T-helper 2 cell (primary cell): ENCODE results near the gene DLX4.

Experiments
- DNase-seq, 5 experiments: peaks; one replicate each; pipeline versions ENCODE4 v3.0.0 to v3.0.0-alpha.2; 2012 to 2022
- total RNA-seq, 2 donors: gene quantifications; one replicate each; lab custom pipeline; 2026; lab: John Stamatoyannopoulos, UW

The DLX4 gene
- total RNA-seq, result 0.27 to 0.62 reads per million in 2 donors

GRCh38 chr17:49969134-49969759, at the start of gene DLX4:
Gene DLX4 (plus strand): TSS chr17:49969190. CDS start chr17:49969469, 279 bp downstream.
- peak in 1 of 5 experiments; percentile 51 for DNase-seq

GRCh38 chr17:49920030-49920769, 48.8 kb upstream of the DLX4 start:
- no peak for DNase-seq

- DNase-seq, result no peak
Observed at GRCh38 chr17:49922095-49922494, 46.9 kb upstream of the DLX4 start.

- no peak for DNase-seq
Observed at GRCh38 chr17:49924116-49924515, 44.9 kb upstream of the DLX4 start.

- DNase-seq, result no peak
Observed at GRCh38 chr17:49924589-49924988, 44.4 kb upstream of the DLX4 start.

- no peak for DNase-seq
Observed at GRCh38 chr17:49925921-49926320, 43.1 kb upstream of the DLX4 start.

GRCh38 chr17:49926886-49927285, 42.1 kb upstream of the DLX4 start:
- no peak for DNase-seq

- DNase-seq, result no peak
Observed at GRCh38 chr17:49928126-49928800, 40.7 kb upstream of the DLX4 start.

GRCh38 chr17:49928837-49929475, 40.0 kb upstream of the DLX4 start:
- DNase-seq, result no peak

- no peak for DNase-seq
Observed at GRCh38 chr17:49930880-49931279, 38.1 kb upstream of the DLX4 start.

- no peak for DNase-seq
Observed at GRCh38 chr17:49931416-49932137, 37.4 kb upstream of the DLX4 start.

GRCh38 chr17:49932138-49932723, 36.8 kb upstream of the DLX4 start:
- no peak for DNase-seq

- no peak for DNase-seq
Observed at GRCh38 chr17:49932901-49933300, 36.1 kb upstream of the DLX4 start.

- no peak for DNase-seq
Observed at GRCh38 chr17:49935526-49936210, 33.3 kb upstream of the DLX4 start.

- no peak for DNase-seq
Observed at GRCh38 chr17:49936386-49936785, 32.6 kb upstream of the DLX4 start.

- no peak for DNase-seq
Observed at GRCh38 chr17:49939318-49939717, 29.7 kb upstream of the DLX4 start.

GRCh38 chr17:49941427-49941826, 27.6 kb upstream of the DLX4 start:
- no peak for DNase-seq

- no peak for DNase-seq
Observed at GRCh38 chr17:49942947-49943346, 26.0 kb upstream of the DLX4 start.

GRCh38 chr17:49944273-49944870, 24.6 kb upstream of the DLX4 start:
- DNase-seq, result no peak

- no peak for DNase-seq
Observed at GRCh38 chr17:49946208-49946607, 22.8 kb upstream of the DLX4 start.

- no peak for DNase-seq
Observed at GRCh38 chr17:49946964-49947584, 21.9 kb upstream of the DLX4 start.
